HepG2 (cell line): ENCODE data around the gene NUDT7. TPM values are rescaled to one million over a fixed set of nuclear protein-coding genes. Genes with fewer than 3 reads are reported as not detected.

Experiments used
- EP300 ChIP-seq, 3 experiments: sonication (generic) in 1 of 3; formaldehyde crosslinking in 1 of 3; IDR thresholded peaks; 2 replicates each; pipeline versions ENCODE4 v1.5.1 to v1.6.1; 2011 to 2020; ENCODE audit warnings: low read depth in 2 of 3, low read length in 2 of 3, borderline replicate concordance in 1 of 3, improper control_type of control experiment in 1 of 3, mild to moderate bottlenecking in 1 of 3, missing genetic modification reagents in 1 of 3, moderate library complexity in 1 of 3
- ETV5 ChIP-seq: IDR thresholded peaks from 2 replicates; pipeline ENCODE4 v1.6.1; 2018; ENCODE audit warnings: missing biosample characterization, missing genetic modification reagents, inconsistent platforms, borderline replicate concordance
- HOXA9 ChIP-seq: sonication (generic); formaldehyde crosslinking; IDR thresholded peaks from 2 replicates; pipeline ENCODE4 v1.8.1; 2022; ENCODE audit warnings: missing genetic modification reagents, mild to moderate bottlenecking, moderate library complexity, borderline replicate concordance
- KLF9 ChIP-seq: IDR thresholded peaks from 2 replicates; pipeline ENCODE4 v1.6.1; 2016; ENCODE audit warnings: low read depth
- KMT2B ChIP-seq: IDR thresholded peaks from 2 replicates; pipeline ENCODE4 v1.6.1; 2016; ENCODE audit warnings: missing genetic modification reagents, missing compliant biosample characterization
- MIER2 ChIP-seq: IDR thresholded peaks from 2 replicates; pipeline ENCODE4 v1.6.1; 2016; ENCODE audit warnings: missing biosample characterization, missing genetic modification reagents
- MLLT10 ChIP-seq: sonication (generic); formaldehyde crosslinking; IDR thresholded peaks from 2 replicates; pipeline ENCODE4 v1.4.0; 2020; ENCODE audit warnings: missing genetic modification reagents
- MYNN ChIP-seq: sonication (generic); formaldehyde crosslinking; IDR thresholded peaks from 2 replicates; pipeline ENCODE4 v1.4.0; 2020; ENCODE audit warnings: mild to moderate bottlenecking, low read depth, missing genetic modification reagents
- STAT5B ChIP-seq: sonication (generic); formaldehyde crosslinking; IDR thresholded peaks from 2 replicates; pipeline ENCODE4 v1.4.0; 2020; ENCODE audit warnings: missing genetic modification reagents
- ZBTB38 ChIP-seq: sonication (generic); formaldehyde crosslinking; IDR thresholded peaks from 2 replicates; pipeline ENCODE4 v1.5.1; 2020; ENCODE audit warnings: mild to moderate bottlenecking, missing genetic modification reagents
- ZFP90 ChIP-seq: sonication (generic); formaldehyde crosslinking; IDR thresholded peaks from 2 replicates; pipeline ENCODE4 v1.8.0; 2022; ENCODE audit warnings: missing genetic modification reagents, mild to moderate bottlenecking, inconsistent platforms, borderline replicate concordance
- ZNF24 ChIP-seq: fragments of 450-650 bp; IDR thresholded peaks from 2 replicates; pipeline ENCODE4 v1.6.1; 2017; ENCODE audit warnings: antibody characterized with exemption, mild to moderate bottlenecking
- ZNF296 ChIP-seq: sonication (generic); formaldehyde crosslinking; conservative IDR thresholded peaks from 2 replicates; pipeline ENCODE4 v1.5.0; 2020; ENCODE audit warnings: mild to moderate bottlenecking, missing genetic modification reagents
- ZNF432 ChIP-seq: sonication (generic); formaldehyde crosslinking; IDR thresholded peaks from 2 replicates; pipeline ENCODE4 v1.5.0; 2020; ENCODE audit warnings: missing genetic modification reagents, mild to moderate bottlenecking, borderline replicate concordance
- ZNF616 ChIP-seq: sonication (generic); formaldehyde crosslinking; IDR thresholded peaks from 2 replicates; pipeline ENCODE4 v1.5.0; 2020; ENCODE audit warnings: low read depth, mild to moderate bottlenecking, missing genetic modification reagents
- ZNF878 ChIP-seq: sonication (generic); formaldehyde crosslinking; IDR thresholded peaks from 2 replicates; pipeline ENCODE4 v1.8.1; 2023; ENCODE audit warnings: mild to moderate bottlenecking, missing genetic modification reagents, moderate library complexity
- ZSCAN12 ChIP-seq: sonication (generic); formaldehyde crosslinking; IDR thresholded peaks from 2 replicates; pipeline ENCODE4 v1.9.0; 2021; ENCODE audit warnings: mild to moderate bottlenecking, missing genetic modification reagents
- polyA plus RNA-seq, 8 experiments: library from polyadenylated mRNA; depleted of rRNA in 3 of 8; stranded (reverse) in 7 of 8; unstranded in 1 of 8; fragments of >200 nt; fragmentation: Illumina TruSeq in 4 of 8; extraction: Trizol in 4 of 8; gene quantifications; 2 replicates each; pipeline versions ENCODE4 v1.2.1 to v1.2.3, GENCODE V29; 2011 to 2016; ENCODE audit warnings: low read depth in 4 of 8, missing spikeins in 1 of 8, mixed read lengths in 1 of 8; ENCODE audit not compliant: insufficient read depth in 1 of 8
- total RNA-seq, 5 experiments: library from RNA; depleted of rRNA; stranded (reverse); fragments of >200 nt; fragmentation: Illumina TruSeq; extraction: Trizol; gene quantifications; 2 replicates each; pipeline ENCODE4 v1.2.3, GENCODE V29; 2016; ENCODE audit warnings: low read depth in 1 of 5
- TF ChIP-seq, protein P1 (sequence below): sonication (generic); formaldehyde crosslinking; IDR thresholded peaks from 2 replicates; pipeline ENCODE4 v1.4.0; 2020; ENCODE audit warnings: missing genetic modification reagents
- TF ChIP-seq, protein P2 (sequence below): sonication (generic); formaldehyde crosslinking; IDR thresholded peaks from 2 replicates; pipeline ENCODE4 v1.4.0; 2020; ENCODE audit warnings: mild to moderate bottlenecking, missing genetic modification reagents
- TF ChIP-seq, protein P3 (sequence below): sonication (generic); formaldehyde crosslinking; IDR thresholded peaks from 2 replicates; pipeline ENCODE4 v1.8.0; 2022; ENCODE audit warnings: mild to moderate bottlenecking, missing genetic modification reagents; ENCODE audit not compliant: insufficient replicate concordance

The NUDT7 gene
- total and polyA plus RNA-seq, 2 of the 13 experiments (the other 11 are each of a cell fraction or from before 2014, with no cell fraction given), result 14.3 to 23.9 TPM

DNA sequence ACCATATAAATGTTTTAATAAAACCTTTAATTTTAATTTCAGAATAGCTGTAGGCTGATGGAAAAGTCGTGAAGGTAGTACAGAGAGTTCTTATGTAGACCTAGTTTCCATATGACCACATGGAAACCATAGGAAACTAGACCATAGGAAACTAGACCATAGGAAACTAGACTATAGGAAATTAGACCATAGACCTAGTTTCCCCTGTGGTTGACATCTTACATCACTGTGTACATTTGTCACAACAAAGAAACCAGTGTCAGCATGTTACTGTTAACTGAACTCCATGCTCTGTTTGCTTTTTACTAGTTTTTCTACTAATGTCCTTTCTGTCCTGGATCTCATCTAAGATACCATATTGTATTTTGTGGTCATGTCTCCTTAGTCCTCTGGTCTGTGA lies 14.6 kb downstream of the NUDT7 start (continued):
- TF ChIP-seq HOXA9, result no peak
- no peak for TF ChIP-seq ZBTB38 (CRISPR knock-in tag)
- TF ChIP-seq KMT2B, result 0 out of 2 replicates have a peak, but pooled peaks have one; percentile 35
- TF ChIP-seq, protein P1, sequence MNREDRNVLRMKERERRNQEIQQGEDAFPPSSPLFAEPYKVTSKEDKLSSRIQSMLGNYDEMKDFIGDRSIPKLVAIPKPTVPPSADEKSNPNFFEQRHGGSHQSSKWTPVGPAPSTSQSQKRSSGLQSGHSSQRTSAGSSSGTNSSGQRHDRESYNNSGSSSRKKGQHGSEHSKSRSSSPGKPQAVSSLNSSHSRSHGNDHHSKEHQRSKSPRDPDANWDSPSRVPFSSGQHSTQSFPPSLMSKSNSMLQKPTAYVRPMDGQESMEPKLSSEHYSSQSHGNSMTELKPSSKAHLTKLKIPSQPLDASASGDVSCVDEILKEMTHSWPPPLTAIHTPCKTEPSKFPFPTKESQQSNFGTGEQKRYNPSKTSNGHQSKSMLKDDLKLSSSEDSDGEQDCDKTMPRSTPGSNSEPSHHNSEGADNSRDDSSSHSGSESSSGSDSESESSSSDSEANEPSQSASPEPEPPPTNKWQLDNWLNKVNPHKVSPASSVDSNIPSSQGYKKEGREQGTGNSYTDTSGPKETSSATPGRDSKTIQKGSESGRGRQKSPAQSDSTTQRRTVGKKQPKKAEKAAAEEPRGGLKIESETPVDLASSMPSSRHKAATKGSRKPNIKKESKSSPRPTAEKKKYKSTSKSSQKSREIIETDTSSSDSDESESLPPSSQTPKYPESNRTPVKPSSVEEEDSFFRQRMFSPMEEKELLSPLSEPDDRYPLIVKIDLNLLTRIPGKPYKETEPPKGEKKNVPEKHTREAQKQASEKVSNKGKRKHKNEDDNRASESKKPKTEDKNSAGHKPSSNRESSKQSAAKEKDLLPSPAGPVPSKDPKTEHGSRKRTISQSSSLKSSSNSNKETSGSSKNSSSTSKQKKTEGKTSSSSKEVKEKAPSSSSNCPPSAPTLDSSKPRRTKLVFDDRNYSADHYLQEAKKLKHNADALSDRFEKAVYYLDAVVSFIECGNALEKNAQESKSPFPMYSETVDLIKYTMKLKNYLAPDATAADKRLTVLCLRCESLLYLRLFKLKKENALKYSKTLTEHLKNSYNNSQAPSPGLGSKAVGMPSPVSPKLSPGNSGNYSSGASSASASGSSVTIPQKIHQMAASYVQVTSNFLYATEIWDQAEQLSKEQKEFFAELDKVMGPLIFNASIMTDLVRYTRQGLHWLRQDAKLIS (CRISPR knock-in tag), result no peak
- no peak for TF ChIP-seq ZNF24
- TF ChIP-seq ZNF616 (CRISPR knock-in tag), result no peak
- TF ChIP-seq MLLT10, result no peak
- 0 out of 2 replicates have a peak, but pooled peaks have one; percentile 30 for TF ChIP-seq ETV5 (CRISPR knock-in tag)
- TF ChIP-seq EP300 (IDR thresholded peaks at IDR 0.05; ENCODE audit: low read depth in 2 of 2, low read length in 2 of 2), result peak in 1 of 2 experiments; percentile 90; a peak in 2 of 4 replicates
- TF ChIP-seq EP300 (CRISPR knock-in tag; IDR thresholded peaks at IDR 0.05; ENCODE audit: borderline replicate concordance), result no peak; the same call in 1 of the 2 replicates
- no peak for TF ChIP-seq ZNF296 (CRISPR knock-in tag)
- TF ChIP-seq STAT5B (CRISPR knock-in tag), result no peak
- TF ChIP-seq, protein P2, sequence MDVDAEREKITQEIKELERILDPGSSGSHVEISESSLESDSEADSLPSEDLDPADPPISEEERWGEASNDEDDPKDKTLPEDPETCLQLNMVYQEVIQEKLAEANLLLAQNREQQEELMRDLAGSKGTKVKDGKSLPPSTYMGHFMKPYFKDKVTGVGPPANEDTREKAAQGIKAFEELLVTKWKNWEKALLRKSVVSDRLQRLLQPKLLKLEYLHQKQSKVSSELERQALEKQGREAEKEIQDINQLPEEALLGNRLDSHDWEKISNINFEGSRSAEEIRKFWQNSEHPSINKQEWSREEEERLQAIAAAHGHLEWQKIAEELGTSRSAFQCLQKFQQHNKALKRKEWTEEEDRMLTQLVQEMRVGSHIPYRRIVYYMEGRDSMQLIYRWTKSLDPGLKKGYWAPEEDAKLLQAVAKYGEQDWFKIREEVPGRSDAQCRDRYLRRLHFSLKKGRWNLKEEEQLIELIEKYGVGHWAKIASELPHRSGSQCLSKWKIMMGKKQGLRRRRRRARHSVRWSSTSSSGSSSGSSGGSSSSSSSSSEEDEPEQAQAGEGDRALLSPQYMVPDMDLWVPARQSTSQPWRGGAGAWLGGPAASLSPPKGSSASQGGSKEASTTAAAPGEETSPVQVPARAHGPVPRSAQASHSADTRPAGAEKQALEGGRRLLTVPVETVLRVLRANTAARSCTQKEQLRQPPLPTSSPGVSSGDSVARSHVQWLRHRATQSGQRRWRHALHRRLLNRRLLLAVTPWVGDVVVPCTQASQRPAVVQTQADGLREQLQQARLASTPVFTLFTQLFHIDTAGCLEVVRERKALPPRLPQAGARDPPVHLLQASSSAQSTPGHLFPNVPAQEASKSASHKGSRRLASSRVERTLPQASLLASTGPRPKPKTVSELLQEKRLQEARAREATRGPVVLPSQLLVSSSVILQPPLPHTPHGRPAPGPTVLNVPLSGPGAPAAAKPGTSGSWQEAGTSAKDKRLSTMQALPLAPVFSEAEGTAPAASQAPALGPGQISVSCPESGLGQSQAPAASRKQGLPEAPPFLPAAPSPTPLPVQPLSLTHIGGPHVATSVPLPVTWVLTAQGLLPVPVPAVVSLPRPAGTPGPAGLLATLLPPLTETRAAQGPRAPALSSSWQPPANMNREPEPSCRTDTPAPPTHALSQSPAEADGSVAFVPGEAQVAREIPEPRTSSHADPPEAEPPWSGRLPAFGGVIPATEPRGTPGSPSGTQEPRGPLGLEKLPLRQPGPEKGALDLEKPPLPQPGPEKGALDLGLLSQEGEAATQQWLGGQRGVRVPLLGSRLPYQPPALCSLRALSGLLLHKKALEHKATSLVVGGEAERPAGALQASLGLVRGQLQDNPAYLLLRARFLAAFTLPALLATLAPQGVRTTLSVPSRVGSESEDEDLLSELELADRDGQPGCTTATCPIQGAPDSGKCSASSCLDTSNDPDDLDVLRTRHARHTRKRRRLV, result no peak
- no peak for TF ChIP-seq MYNN (CRISPR knock-in tag)
- no peak for TF ChIP-seq ZNF432 (CRISPR knock-in tag)
- TF ChIP-seq, protein P3, sequence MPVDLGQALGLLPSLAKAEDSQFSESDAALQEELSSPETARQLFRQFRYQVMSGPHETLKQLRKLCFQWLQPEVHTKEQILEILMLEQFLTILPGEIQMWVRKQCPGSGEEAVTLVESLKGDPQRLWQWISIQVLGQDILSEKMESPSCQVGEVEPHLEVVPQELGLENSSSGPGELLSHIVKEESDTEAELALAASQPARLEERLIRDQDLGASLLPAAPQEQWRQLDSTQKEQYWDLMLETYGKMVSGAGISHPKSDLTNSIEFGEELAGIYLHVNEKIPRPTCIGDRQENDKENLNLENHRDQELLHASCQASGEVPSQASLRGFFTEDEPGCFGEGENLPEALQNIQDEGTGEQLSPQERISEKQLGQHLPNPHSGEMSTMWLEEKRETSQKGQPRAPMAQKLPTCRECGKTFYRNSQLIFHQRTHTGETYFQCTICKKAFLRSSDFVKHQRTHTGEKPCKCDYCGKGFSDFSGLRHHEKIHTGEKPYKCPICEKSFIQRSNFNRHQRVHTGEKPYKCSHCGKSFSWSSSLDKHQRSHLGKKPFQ, result no peak
- TF ChIP-seq ZFP90 (CRISPR knock-in tag), result no peak
- TF ChIP-seq KLF9 (CRISPR knock-in tag), result no peak
- no peak; the same call in 1 of the 2 replicates for TF ChIP-seq MIER2 (CRISPR knock-in tag)
- no peak; the same call in 1 of the 2 replicates for TF ChIP-seq ZNF878 (CRISPR knock-in tag)
- TF ChIP-seq ZSCAN12 (CRISPR knock-in tag), result no peak
